HG03139 (cell line): ENCODE data around the gene ABCD1.
A peak's percentile ranks its signal among the peaks of the same experiment; 100 is the strongest.
"Not testable (repeated sequence)": the region's sequence is repeated elsewhere in the genome, so short reads cannot be mapped to it uniquely, and the experiment has no call there.

Experiments
- ATAC-seq: cut with Tn5 transposase; IDR thresholded peaks from one replicate; pipeline ENCODE4 v1.9.1; 2021; ENCODE audit not compliant: unreplicated experiment

Gene ABCD1

GRCh38 chrX:153724252-153725038 is at the start of gene ABCD1, which contains the start of gene BCAP31:
ABCD1 (plus strand) TSS chrX:153724856; CDS start chrX:153725267, 411 bp downstream.
BCAP31 (minus strand) TSS chrX:153724387; CDS start chrX:153723244, 1,143 bp downstream.
- ATAC-seq = peak; percentile 45

GRCh38 chrX:153681175-153681574 is 43.5 kb upstream of the ABCD1 start:
- ATAC-seq = no peak

- not testable (repeated sequence) for ATAC-seq
These were observed 41.2 kb upstream of the ABCD1 start for GRCh38 chrX:153683486-153683885.

- no peak for ATAC-seq
These were observed 40.0 kb upstream of the ABCD1 start for GRCh38 chrX:153684467-153685155.

- ATAC-seq = no peak
These were observed 39.5 kb upstream of the ABCD1 start for GRCh38 chrX:153685156-153685536.

GRCh38 chrX:153685751-153686696 is 38.6 kb upstream of the ABCD1 start:
- ATAC-seq = no peak

- ATAC-seq = no peak
These were observed 37.9 kb upstream of the ABCD1 start for GRCh38 chrX:153686711-153687110.

- ATAC-seq = no peak
These were observed 37.3 kb upstream of the ABCD1 start, which contains the start of gene SLC6A8 for GRCh38 chrX:153687121-153688039. SLC6A8 (plus strand) TSS chrX:153687926; CDS start chrX:153688575, 649 bp downstream.

GRCh38 chrX:153688071-153688470 is 36.6 kb upstream of the ABCD1 start:
- no peak for ATAC-seq

GRCh38 chrX:153688506-153688905 is 36.1 kb upstream of the ABCD1 start:
- no peak for ATAC-seq

GRCh38 chrX:153688911-153689590 is 35.6 kb upstream of the ABCD1 start:
- ATAC-seq = no peak

GRCh38 chrX:153689654-153690465 is 34.8 kb upstream of the ABCD1 start:
- ATAC-seq = no peak

GRCh38 chrX:153690466-153690865 is 34.2 kb upstream of the ABCD1 start:
- no peak for ATAC-seq

GRCh38 chrX:153691032-153691827 is 33.4 kb upstream of the ABCD1 start:
- ATAC-seq = not testable (repeated sequence)

GRCh38 chrX:153692003-153692402 is 32.7 kb upstream of the ABCD1 start:
- no peak for ATAC-seq

- no peak for ATAC-seq
These were observed 32.0 kb upstream of the ABCD1 start for GRCh38 chrX:153692611-153693156.
